22Rv1 (cell line): ENCODE results near the gene OR6B2.

Experiments
- ZFX ChIP-seq: fragments of 450-650 bp; IDR thresholded peaks from 2 replicates; pipeline ENCODE4 v1.6.1; 2017; ENCODE audit warnings: antibody characterized with exemption, borderline replicate concordance
- TF ChIP-seq, protein P1 (sequence below): fragments of 450-650 bp; IDR thresholded peaks from 2 replicates; pipeline ENCODE4 v1.5.1; 2017; ENCODE audit warnings: mild to moderate bottlenecking

DNA sequence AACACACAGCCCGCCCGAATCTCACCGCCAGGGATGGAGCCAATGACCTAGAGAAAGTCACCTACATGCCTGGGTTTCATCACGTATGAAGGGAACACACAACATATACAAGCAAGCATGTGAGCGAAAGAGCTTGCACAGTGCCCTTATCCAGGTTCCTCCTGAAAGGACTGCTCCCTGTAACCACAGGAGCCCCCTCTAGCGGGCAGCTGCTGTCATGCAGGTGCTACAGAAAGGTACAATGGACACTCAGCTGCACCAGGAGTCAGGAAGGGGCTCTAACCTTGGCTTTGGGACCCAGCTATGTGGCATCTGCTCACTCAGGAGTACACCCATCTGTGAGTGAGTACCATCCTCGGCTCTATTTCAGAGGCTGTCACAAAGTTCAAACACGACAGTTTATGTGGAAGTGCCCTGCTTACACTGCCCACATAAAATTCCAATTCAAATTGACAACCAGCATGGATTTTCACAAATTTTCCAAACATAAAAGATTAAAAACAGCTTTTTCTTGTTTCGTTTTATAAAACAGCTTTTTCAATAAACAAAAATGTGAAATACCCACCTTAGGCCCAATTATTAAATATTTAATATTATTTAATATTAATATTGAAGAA lies 8.6 kb downstream of the OR6B2 start:
- TF ChIP-seq, protein P1, sequence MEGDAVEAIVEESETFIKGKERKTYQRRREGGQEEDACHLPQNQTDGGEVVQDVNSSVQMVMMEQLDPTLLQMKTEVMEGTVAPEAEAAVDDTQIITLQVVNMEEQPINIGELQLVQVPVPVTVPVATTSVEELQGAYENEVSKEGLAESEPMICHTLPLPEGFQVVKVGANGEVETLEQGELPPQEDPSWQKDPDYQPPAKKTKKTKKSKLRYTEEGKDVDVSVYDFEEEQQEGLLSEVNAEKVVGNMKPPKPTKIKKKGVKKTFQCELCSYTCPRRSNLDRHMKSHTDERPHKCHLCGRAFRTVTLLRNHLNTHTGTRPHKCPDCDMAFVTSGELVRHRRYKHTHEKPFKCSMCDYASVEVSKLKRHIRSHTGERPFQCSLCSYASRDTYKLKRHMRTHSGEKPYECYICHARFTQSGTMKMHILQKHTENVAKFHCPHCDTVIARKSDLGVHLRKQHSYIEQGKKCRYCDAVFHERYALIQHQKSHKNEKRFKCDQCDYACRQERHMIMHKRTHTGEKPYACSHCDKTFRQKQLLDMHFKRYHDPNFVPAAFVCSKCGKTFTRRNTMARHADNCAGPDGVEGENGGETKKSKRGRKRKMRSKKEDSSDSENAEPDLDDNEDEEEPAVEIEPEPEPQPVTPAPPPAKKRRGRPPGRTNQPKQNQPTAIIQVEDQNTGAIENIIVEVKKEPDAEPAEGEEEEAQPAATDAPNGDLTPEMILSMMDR = peak; percentile 94
- no peak for TF ChIP-seq ZFX
